PC-3 (cell line): ENCODE measurements around the gene GAS2L1. TPM values are rescaled to one million over a fixed set of nuclear protein-coding genes. Genes with fewer than 3 reads are reported as not detected.

Experiments used
- ATAC-seq: fragments of 200-7000 bp; cut with Tn5 transposase; 2 replicates; pipeline ENCODE4 v1.9.1; 2020; ENCODE audit warnings: mild to moderate bottlenecking, moderate library complexity
- BruUV-seq: library from RNA; stranded (reverse); fragments of 400-500 nt; replicated peaks from 2 replicates; lab custom pipeline; 2021; lab: Mats Ljungman, UMichigan
- CTCF ChIA-PET: fragments of 300-600 bp; sonication (Branson Sonifier 250); formaldehyde crosslinking; loops from one replicate; lab custom pipeline; 2022; ENCODE audit warnings: antibody characterized with exemption; lab: Charles Lee
- POLR2A ChIA-PET: fragments of 300-600 bp; sonication (Branson Sonifier 250); formaldehyde crosslinking; loops from one replicate; lab custom pipeline; 2022; ENCODE audit warnings: antibody characterized with exemption; ENCODE audit not compliant: unreplicated experiment; lab: Charles Lee
- DNase-seq: peaks from one replicate; pipeline ENCODE4 v3.0.0-alpha.2; 2015
- H2AFZ ChIP-seq: fragments of 300-600 bp; sonication (generic); 2 replicates; pipeline ENCODE4 v1.6.0; 2016; ENCODE audit warnings: antibody characterized with exemption, low read length
- H3F3A ChIP-seq: fragments of 300-600 bp; sonication (generic); one replicate; pipeline ENCODE4 v1.6.0; 2017; ENCODE audit warnings: antibody characterized with exemption, low read length, control low read depth, mild to moderate bottlenecking; ENCODE audit not compliant: unreplicated experiment
- H3K27ac ChIP-seq: fragments of 300-600 bp; sonication (generic); 2 replicates; pipeline ENCODE4 v1.5.1; 2016; ENCODE audit warnings: mild to moderate bottlenecking, low read length
- H3K27me3 ChIP-seq: fragments of 300-600 bp; sonication (generic); 2 replicates; pipeline ENCODE4 v1.6.1; 2016; ENCODE audit warnings: low read length, mixed read lengths
- H3K36me3 ChIP-seq: fragments of 300-600 bp; sonication (generic); 2 replicates; pipeline ENCODE4 v1.6.1; 2016; ENCODE audit warnings: low read depth, mixed run types, low read length, mixed read lengths
- H3K4me1 ChIP-seq: fragments of 300-600 bp; sonication (generic); 2 replicates; pipeline ENCODE4 v1.5.1; 2016; ENCODE audit warnings: low read length; ENCODE audit not compliant: insufficient read depth
- H3K4me2 ChIP-seq: fragments of 300-600 bp; sonication (generic); 2 replicates; pipeline ENCODE4 v1.6.0; 2016; ENCODE audit warnings: low read length
- H3K4me3 ChIP-seq: fragments of 300-600 bp; sonication (generic); 2 replicates; pipeline ENCODE4 v1.5.1; 2016; ENCODE audit warnings: mild to moderate bottlenecking, low read length, mixed read lengths
- H3K79me2 ChIP-seq: fragments of 300-600 bp; sonication (generic); 2 replicates; pipeline ENCODE4 v1.6.1; 2017; ENCODE audit warnings: low read length, mixed read lengths
- H3K9ac ChIP-seq: fragments of 300-600 bp; sonication (generic); 2 replicates; pipeline ENCODE4 v1.6.0; 2016; ENCODE audit warnings: mild to moderate bottlenecking, low read length
- H3K9me2 ChIP-seq: fragments of 300-600 bp; sonication (generic); replicated peaks from 2 replicates; pipeline ENCODE4 v1.6.1; 2016; ENCODE audit warnings: mixed run types, low read length, mixed read lengths
- H3K9me3 ChIP-seq: fragments of 300-600 bp; sonication (generic); 2 replicates; pipeline ENCODE4 v1.6.1; 2016; ENCODE audit warnings: low read length, mixed read lengths
- H4K20me1 ChIP-seq: fragments of 300-600 bp; sonication (generic); 2 replicates; pipeline ENCODE4 v1.6.1; 2016; ENCODE audit warnings: low read length, mixed read lengths
- EZH2 ChIP-seq: fragments of 300-600 bp; sonication (generic); IDR thresholded peaks from one replicate; pipeline ENCODE4 v1.6.1; 2017; ENCODE audit warnings: antibody characterized with exemption, mild to moderate bottlenecking, low read length; ENCODE audit not compliant: unreplicated experiment
- EZH2phosphoT487 ChIP-seq: fragments of 300-600 bp; sonication (generic); IDR thresholded peaks from 2 replicates; pipeline ENCODE4 v1.6.1; 2018; ENCODE audit warnings: mild to moderate bottlenecking, antibody characterized with exemption, low read length, borderline replicate concordance
- intact Hi-C: fragments of 100-400 bp; cut with micrococcal nuclease; formaldehyde crosslinking; loops from 2 replicates; pipeline ENCODE4 v1.9.0; 2023
- total RNA-seq: library from RNA; depleted of rRNA; stranded (reverse); fragments of >200 nt; gene quantifications from 2 replicates; pipeline ENCODE4 v1.2.3, GENCODE V29; 2014
- TF ChIP-seq, protein P1 (sequence below): fragments of 300-600 bp; sonication (generic); conservative IDR thresholded peaks from 2 replicates; pipeline ENCODE4 v1.5.1; 2017; ENCODE audit warnings: antibody characterized with exemption, low read depth, mild to moderate bottlenecking, low read length

GAS2L1 gene
- total RNA-seq, 1 experiment from 2014 or later = 58.4 TPM

DNA sequence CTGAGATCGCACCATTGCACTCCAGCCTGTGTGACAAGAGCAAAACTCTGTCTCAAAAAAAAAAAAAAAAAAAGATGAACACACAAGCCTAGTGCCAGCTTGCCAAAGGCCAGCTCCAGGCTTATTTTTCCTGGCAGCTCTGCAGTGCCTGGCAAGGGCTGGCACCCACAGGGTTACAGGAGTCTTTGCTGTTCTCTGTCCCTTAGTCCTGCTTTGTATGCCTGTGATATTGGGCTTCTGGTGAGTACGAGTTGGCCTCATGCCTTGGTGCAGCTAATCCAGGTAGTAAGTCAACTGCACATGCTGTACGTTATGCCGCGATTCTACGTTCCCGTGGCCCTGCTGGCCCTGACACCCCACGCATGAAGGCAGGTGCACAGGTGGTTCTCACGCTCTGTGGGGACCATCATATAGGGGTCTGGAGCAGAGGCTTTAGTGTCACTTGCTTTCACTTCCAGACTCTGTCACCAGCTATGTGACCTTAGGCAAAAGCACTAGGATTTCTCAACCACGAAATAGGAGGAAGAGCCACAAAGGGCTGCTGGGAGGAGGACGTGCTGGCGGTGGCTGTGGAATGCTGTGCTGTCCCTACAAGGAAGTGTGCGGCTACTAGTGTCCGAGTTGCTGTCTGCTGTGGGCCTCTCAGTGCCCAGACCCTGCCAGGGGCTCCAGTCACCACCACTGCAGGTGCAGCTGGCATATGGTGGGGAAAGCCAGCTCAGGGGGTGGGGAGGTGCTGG lies 30.5 kb downstream of the GAS2L1 start:
- POLR2A ChIA-PET = no interaction called here
- no peak overlapping the region for H3K27ac ChIP-seq
- no TSS peak for BruUV-seq

DNA sequence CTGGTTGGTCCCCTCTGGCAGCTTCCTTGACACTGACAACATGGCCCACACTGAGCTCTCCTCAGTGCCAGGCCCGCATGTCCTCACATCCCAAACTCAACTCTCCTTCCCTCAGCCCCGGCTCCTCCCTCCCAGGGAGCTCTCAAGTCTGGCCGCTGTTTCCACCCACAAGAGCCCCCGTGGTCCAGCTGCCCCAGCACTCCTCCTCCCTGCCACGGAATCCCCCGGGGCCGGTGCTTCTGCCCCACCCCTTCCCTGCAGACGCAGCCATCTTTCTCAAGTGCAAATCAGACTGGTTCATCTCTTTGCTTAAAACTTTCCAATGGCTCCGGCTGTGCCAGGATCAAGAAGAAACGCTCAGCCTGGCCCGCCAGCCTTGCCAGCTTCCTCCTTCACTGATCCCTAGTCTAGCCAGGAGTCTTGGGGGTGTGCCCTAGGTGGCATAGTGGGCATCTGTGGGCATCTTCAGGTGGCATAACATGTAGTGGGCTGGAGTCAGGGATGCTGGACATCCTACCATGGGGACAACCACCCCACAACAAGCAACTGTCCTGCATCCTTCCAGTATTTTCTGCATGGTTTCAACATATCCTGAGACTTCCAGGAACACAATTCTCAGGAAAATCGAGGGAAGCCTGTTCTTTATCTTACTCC lies 31.3 kb downstream of the GAS2L1 start:
- DNase-seq = no peak
- Histone ChIP-seq H3K4me3 (no peak overlapping the region), H3K9me2 (no peaks in the 10 kb centered on the region), H3K27ac (no peak overlapping the region), H3F3A (peaks cover 9% of the 10 kb centered on the region), H3K9me3 (no peaks in the 10 kb centered on the region), H3K79me2 (no peaks in the 10 kb centered on the region), H3K4me1 (peaks cover 43% of the 10 kb centered on the region), H3K9ac (no peak overlapping the region), H4K20me1 (peaks cover 5% of the 10 kb centered on the region; the same call in 1 of the 2 replicates), H2AFZ (no peak overlapping the region), H3K4me2 (no peak overlapping the region), H3K36me3 (peaks cover 30% of the 10 kb centered on the region), H3K27me3 (no peaks in the 10 kb centered on the region)
- no TSS peak for BruUV-seq
- ATAC-seq = no peak
- intact Hi-C loops = no loop called here
- ChIA-PET CTCF (no interaction called here), POLR2A (no interaction called here)
- TF ChIP-seq, protein P1, sequence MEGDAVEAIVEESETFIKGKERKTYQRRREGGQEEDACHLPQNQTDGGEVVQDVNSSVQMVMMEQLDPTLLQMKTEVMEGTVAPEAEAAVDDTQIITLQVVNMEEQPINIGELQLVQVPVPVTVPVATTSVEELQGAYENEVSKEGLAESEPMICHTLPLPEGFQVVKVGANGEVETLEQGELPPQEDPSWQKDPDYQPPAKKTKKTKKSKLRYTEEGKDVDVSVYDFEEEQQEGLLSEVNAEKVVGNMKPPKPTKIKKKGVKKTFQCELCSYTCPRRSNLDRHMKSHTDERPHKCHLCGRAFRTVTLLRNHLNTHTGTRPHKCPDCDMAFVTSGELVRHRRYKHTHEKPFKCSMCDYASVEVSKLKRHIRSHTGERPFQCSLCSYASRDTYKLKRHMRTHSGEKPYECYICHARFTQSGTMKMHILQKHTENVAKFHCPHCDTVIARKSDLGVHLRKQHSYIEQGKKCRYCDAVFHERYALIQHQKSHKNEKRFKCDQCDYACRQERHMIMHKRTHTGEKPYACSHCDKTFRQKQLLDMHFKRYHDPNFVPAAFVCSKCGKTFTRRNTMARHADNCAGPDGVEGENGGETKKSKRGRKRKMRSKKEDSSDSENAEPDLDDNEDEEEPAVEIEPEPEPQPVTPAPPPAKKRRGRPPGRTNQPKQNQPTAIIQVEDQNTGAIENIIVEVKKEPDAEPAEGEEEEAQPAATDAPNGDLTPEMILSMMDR = no peak
- TF ChIP-seq EZH2phosphoT487 (no peak), EZH2 (no peak)

More for the DNA sequence above, 30.5 kb downstream of the GAS2L1 start:
- H3K4me3 ChIP-seq = no peak overlapping the region
- no peaks in the 10 kb centered on the region for H3K79me2 ChIP-seq
- TF ChIP-seq EZH2phosphoT487 (no peak), EZH2 (no peak)
- TF ChIP-seq, protein P1 = no peak
- H3K36me3 ChIP-seq = peaks cover 27% of the 10 kb centered on the region
- H3K27me3 ChIP-seq = no peaks in the 10 kb centered on the region
- peaks cover 9% of the 10 kb centered on the region for H3F3A ChIP-seq
- CTCF ChIA-PET = no interaction called here
- no peak overlapping the region for H2AFZ ChIP-seq
- ATAC-seq (no peak), DNase-seq (no peak)
- intact Hi-C loops = no loop called here
- no peaks in the 10 kb centered on the region for H3K9me3 ChIP-seq
- H3K9me2 ChIP-seq = no peaks in the 10 kb centered on the region
- H3K4me2 ChIP-seq = no peak overlapping the region
- H3K9ac ChIP-seq = no peak overlapping the region
- peaks cover 40% of the 10 kb centered on the region for H3K4me1 ChIP-seq
- H4K20me1 ChIP-seq = peaks cover 5% of the 10 kb centered on the region; the same call in 1 of the 2 replicates

DNA sequence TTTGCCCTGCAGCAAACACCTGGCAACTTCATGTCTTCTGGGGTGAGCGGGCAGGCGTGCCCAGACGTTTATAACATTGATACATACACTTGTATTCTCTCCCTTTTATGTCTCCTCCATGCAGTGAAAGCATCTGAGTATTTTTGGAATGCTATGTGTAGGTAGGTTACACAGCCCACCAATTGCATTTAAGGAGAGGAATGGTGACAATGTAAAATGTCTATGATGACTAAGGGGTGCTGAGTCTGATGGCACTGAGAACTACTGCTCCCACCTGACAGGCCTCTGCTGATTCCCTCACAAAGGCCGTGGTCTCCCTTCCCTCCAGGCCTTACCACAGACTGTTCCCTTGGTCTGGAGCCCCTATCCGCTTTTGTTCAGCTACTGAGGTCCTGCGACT lies 31.9 kb downstream of the GAS2L1 start:
- ChIA-PET POLR2A (no interaction called here), CTCF (no interaction called here)
- Histone ChIP-seq H3K4me1 (peaks cover 49% of the 10 kb centered on the region), H3F3A (peaks cover 9% of the 10 kb centered on the region), H3K27me3 (no peaks in the 10 kb centered on the region), H3K4me2 (no peak overlapping the region), H3K79me2 (no peaks in the 10 kb centered on the region), H4K20me1 (peaks cover 5% of the 10 kb centered on the region; the same call in 1 of the 2 replicates), H3K27ac (peak overlapping the region; percentile 76), H3K4me3 (no peak overlapping the region), H3K9me3 (no peaks in the 10 kb centered on the region), H3K36me3 (peaks cover 34% of the 10 kb centered on the region), H3K9ac (no peak overlapping the region), H3K9me2 (no peaks in the 10 kb centered on the region), H2AFZ (no peak overlapping the region)
- ATAC-seq (no peak), DNase-seq (no peak)
- intact Hi-C loops = no loop called here
- TF ChIP-seq, protein P1 = no peak
- TF ChIP-seq EZH2phosphoT487 (no peak), EZH2 (no peak)
- no TSS peak for BruUV-seq
